ENCODE results near the gene TIRAP. TPM values are rescaled to one million over a fixed set of nuclear protein-coding genes. Genes with fewer than 3 reads are reported as not detected.

The TIRAP gene
- total RNA-seq, 1 donor from 2014 or later, result 10.0 TPM

- Mint-ChIP-seq H3K9me3 (no peaks in the 10 kb centered on the region), H3K36me3 (peaks cover 28% of the 10 kb centered on the region)
Observed at GRCh38 chr11:126267650-126268049, 15.2 kb upstream of the TIRAP start.

GRCh38 chr11:126268361-126268707 is 14.6 kb upstream of the TIRAP start:
- TF ChIP-seq CTCF (IDR thresholded peaks at IDR 0.05; ENCODE audit: unreplicated experiment), result no peak
- Mint-ChIP-seq H3K9me3 (no peaks in the 10 kb centered on the region), H3K4me3 (peak overlapping the region; percentile 95), H3K4me1 (peaks cover 21% of the 10 kb centered on the region), H3K36me3 (peaks cover 28% of the 10 kb centered on the region), H3K27me3 (ENCODE audit: low read depth) (no peaks in the 10 kb centered on the region), H3K27ac (peak overlapping the region; percentile 99)
- DNase-seq (ENCODE audit: low spot score in 2 of 2, unreplicated experiment in 2 of 2), result no peak

More at GRCh38 chr11:126267650-126268049, 15.2 kb upstream of the TIRAP start:
- H3K27me3 Mint-ChIP-seq (ENCODE audit: low read depth), result no peaks in the 10 kb centered on the region
- peaks cover 21% of the 10 kb centered on the region for H3K4me1 Mint-ChIP-seq
- H3K27ac Mint-ChIP-seq, result peak overlapping the region; percentile 99
- TF ChIP-seq CTCF (IDR thresholded peaks at IDR 0.05; ENCODE audit: unreplicated experiment), result no peak
- no peak for DNase-seq (ENCODE audit: low spot score in 2 of 2, unreplicated experiment in 2 of 2)
- peak overlapping the region; percentile 95 for H3K4me3 Mint-ChIP-seq

GRCh38 chr11:126268708-126269579 is 13.9 kb upstream of the TIRAP start, which contains the start of the genes FOXRED1 and SRPRA:
Gene FOXRED1, plus strand, starts transcription at chr11:126269154. Its CDS starts 53 bp downstream, at chr11:126269207.
Gene SRPRA, minus strand, starts transcription at chr11:126268895. Its CDS starts 91 bp downstream, at chr11:126268804.
- Mint-ChIP-seq H3K4me3 (peak within 1 kb of the TSS; percentile 95), H3K4me1 (peaks cover 21% of the 10 kb centered on the region), H3K36me3 (peaks cover 25% of the 10 kb centered on the region), H3K27me3 (ENCODE audit: low read depth) (no peaks in the 10 kb centered on the region), H3K9me3 (no peaks in the 10 kb centered on the region), H3K27ac (peak within 1 kb of the TSS; percentile 99)
- no peak for TF ChIP-seq CTCF (IDR thresholded peaks at IDR 0.05; ENCODE audit: unreplicated experiment)
- peak; percentile 99 for DNase-seq (ENCODE audit: low spot score in 2 of 2, unreplicated experiment in 2 of 2)

GRCh38 chr11:126277322-126277721 is 5.6 kb upstream of the TIRAP start:
- Mint-ChIP-seq H3K27ac (no peak overlapping the region), H3K9me3 (no peaks in the 10 kb centered on the region), H3K4me3 (no peak overlapping the region), H3K4me1 (peaks cover 10% of the 10 kb centered on the region), H3K27me3 (ENCODE audit: low read depth) (no peaks in the 10 kb centered on the region), H3K36me3 (peaks cover 13% of the 10 kb centered on the region)
- no peak for DNase-seq (ENCODE audit: low spot score in 2 of 2, unreplicated experiment in 2 of 2)
- TF ChIP-seq CTCF (IDR thresholded peaks at IDR 0.05; ENCODE audit: unreplicated experiment), result no peak

GRCh38 chr11:126277780-126278179 is 5.1 kb upstream of the TIRAP start:
- TF ChIP-seq CTCF (IDR thresholded peaks at IDR 0.05; ENCODE audit: unreplicated experiment), result no peak
- no peak for DNase-seq (ENCODE audit: low spot score in 2 of 2, unreplicated experiment in 2 of 2)
- Mint-ChIP-seq H3K27ac (no peak overlapping the region), H3K9me3 (no peaks in the 10 kb centered on the region), H3K27me3 (ENCODE audit: low read depth) (no peaks in the 10 kb centered on the region), H3K4me1 (peaks cover 12% of the 10 kb centered on the region), H3K4me3 (no peak overlapping the region), H3K36me3 (peaks cover 10% of the 10 kb centered on the region)
